GM18505 (cell line): ENCODE measurements around the gene ARSG.

Experiments used
- ATAC-seq: cut with Tn5 transposase; IDR thresholded peaks from one replicate; pipeline ENCODE4 v1.9.1; 2021; ENCODE audit not compliant: unreplicated experiment
- POLR2A ChIP-seq: IDR thresholded peaks from 4 replicates; pipeline ENCODE4 v1.6.1; 2011; ENCODE audit warnings: borderline replicate concordance; ENCODE audit not compliant: insufficient read depth, insufficient read length; ENCODE audit errors: extremely low read depth

The ARSG gene

GRCh38 chr17:68432086-68432864, 141.0 kb downstream of the ARSG start:
- TF ChIP-seq POLR2A = no peak
- no peak for ATAC-seq

- ATAC-seq = no peak
- TF ChIP-seq POLR2A = no peak
These were observed 141.9 kb downstream of the ARSG start for GRCh38 chr17:68433211-68433610.

- TF ChIP-seq POLR2A = no peak
- no peak for ATAC-seq
These were observed 142.7 kb downstream of the ARSG start for GRCh38 chr17:68433911-68434508.

GRCh38 chr17:68435361-68435760, 144.1 kb downstream of the ARSG start:
- no peak for ATAC-seq
- TF ChIP-seq POLR2A = no peak

- no peak for TF ChIP-seq POLR2A
- no peak for ATAC-seq
These were observed 144.9 kb downstream of the ARSG start for GRCh38 chr17:68435876-68436842.

- ATAC-seq = peak; percentile 55
- TF ChIP-seq POLR2A = peak; percentile 50
These were observed 146.9 kb downstream of the ARSG start for GRCh38 chr17:68437979-68438822.

GRCh38 chr17:68439656-68440290, 148.5 kb downstream of the ARSG start:
- no peak for TF ChIP-seq POLR2A
- no peak for ATAC-seq

GRCh38 chr17:68440526-68440925, 149.2 kb downstream of the ARSG start:
- ATAC-seq = no peak
- no peak for TF ChIP-seq POLR2A

GRCh38 chr17:68441070-68441770, 149.9 kb downstream of the ARSG start:
- TF ChIP-seq POLR2A = no peak

GRCh38 chr17:68443972-68444464, 152.7 kb downstream of the ARSG start:
- no peak for TF ChIP-seq POLR2A
- ATAC-seq = no peak

More at GRCh38 chr17:68441070-68441770, 149.9 kb downstream of the ARSG start:
- no peak for ATAC-seq

- TF ChIP-seq POLR2A = no peak
- no peak for ATAC-seq
These were observed 154.4 kb downstream of the ARSG start for GRCh38 chr17:68445671-68446070.
